SIG-M5 treated with dmso at 0.1 percent for 504 hours (cell line): ENCODE results near the gene GRIN2B.

Experiments
- DNase-seq: peaks from one replicate; lab custom pipeline; 2025; ENCODE audit not compliant: unreplicated experiment; lab: John Stamatoyannopoulos, UW

The GRIN2B gene

DNA sequence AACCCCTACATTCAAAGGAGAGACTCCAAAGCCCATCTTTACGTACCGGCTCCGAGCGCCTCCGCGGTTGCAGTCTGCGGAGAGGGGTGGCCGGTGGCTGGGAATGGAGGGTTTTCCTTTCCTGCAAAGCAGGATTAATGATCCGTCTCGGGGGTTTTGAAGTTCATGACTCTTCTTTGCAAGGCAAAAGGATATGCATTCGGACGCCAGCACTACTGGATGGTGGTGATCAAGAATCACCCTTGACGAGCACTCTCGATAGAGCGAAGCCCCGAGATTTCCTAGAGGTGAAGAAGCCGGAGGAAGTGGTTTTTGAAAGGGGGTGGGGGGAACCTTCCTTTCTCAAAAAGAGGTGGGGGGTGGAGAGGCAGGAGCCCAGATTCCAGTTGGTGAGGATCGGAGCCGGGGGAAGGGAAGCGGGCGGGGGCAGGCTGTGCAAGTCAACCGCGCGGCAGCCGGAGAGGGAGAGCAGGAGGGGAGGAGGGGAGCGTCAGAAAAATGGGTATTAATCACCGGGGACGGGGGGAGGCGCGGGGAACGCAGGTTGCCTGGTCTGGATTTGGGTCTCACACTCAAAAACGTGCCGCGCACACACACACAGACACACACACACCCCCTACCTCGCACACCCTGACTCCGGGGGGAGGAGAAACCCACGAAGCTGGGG lies at the start of gene GRIN2B:
GRIN2B (minus strand) TSS at position 307 of the 667 bp plus-strand sequence. CDS start 115,394 bp downstream, outside the sequence.
- DNase-seq = no peak

DNA sequence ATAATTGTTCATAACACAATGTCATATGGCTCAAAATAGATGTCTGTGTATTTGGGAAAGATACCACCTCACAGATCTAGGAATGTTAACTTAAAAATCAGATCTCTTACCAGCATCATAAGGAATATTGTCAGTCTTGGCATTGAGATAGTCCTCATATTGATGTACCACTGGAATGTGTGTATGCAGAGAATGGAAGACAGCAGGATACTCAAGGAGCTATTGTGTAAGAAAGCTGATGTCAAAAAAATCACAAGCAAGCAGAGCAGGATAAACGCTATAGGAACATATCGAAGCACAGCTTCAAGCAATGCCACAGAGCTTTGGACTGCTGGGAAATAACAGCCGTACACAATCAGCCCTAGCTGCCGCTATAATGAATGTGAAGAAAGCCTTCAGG lies 45.1 kb upstream of the GRIN2B start:
- DNase-seq = no peak

DNA sequence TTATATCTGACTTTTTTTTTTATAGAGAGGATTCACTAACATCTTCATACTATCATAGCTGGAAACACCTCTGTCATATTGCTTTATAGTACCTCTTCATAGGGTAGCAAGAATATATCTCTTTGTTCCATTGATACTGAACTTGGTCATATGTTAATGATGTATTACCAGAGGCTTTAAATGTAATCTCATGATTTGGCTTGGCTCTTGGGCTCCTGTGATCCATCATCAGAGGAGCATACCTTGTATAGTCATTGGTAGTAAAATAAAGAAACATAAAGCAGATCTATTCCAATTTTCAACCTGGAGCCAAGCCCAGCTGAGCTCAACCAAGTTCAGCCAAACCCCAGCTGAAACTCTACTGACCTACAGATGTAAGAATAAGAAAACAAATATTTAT lies 43.2 kb upstream of the GRIN2B start:
- no peak for DNase-seq

DNA sequence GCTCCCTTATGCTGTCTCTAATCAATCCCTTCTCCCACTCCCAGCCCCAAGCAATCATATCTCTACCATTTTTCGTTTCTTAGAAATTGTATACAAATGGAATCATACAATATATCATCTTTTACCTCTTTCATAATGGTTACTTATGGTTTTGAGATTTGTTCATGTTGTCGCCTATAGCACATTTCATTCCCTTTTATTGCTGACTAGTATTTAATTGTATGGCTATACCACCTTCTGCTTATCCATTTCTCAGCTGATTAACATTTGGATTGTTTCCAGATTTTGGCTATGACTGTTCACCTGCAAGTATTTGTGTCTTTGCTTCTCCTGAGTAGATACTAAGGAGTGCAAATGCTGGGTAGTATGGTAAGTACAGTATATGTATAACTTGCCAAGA lies 36.7 kb upstream of the GRIN2B start:
- DNase-seq = no peak

DNA sequence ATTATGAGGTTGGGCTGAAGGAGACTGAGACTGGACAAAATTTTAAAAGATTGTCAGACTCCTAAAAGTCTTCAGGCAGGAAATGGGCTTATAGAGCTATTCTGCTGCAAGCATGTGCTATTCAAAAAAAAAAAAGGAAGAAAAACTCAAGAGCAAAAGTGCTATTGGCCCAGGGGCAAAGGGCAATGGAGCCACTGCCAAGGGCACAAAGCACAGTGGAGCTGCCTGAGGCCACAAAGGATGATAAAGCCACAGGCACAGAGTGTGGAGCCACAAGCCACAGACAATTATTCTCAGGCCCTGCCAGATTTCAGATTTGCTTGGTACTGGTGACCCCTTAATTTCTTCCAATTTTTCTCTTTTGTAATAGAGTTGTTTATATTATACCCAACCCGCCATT lies 29.6 kb upstream of the GRIN2B start:
- DNase-seq = no peak

DNA sequence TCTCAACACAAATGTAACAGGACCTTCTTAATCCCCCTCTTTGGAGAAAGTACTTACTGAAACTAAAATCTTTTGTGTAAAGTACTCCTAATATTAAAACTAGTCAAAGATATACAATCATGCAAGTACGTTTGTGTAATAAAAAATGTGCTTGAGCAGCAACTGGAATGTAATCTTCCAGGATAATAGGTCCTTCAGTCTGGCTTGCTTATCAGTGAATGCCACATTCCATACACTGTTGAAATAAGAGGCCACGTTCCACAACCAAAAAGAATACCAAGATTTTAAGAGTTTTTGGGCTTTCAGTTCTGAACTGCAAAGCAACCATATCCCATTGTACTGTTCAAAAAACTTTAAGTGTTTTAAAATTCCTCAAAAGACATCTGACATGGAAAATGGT lies 26.2 kb upstream of the GRIN2B start:
- no peak for DNase-seq

DNA sequence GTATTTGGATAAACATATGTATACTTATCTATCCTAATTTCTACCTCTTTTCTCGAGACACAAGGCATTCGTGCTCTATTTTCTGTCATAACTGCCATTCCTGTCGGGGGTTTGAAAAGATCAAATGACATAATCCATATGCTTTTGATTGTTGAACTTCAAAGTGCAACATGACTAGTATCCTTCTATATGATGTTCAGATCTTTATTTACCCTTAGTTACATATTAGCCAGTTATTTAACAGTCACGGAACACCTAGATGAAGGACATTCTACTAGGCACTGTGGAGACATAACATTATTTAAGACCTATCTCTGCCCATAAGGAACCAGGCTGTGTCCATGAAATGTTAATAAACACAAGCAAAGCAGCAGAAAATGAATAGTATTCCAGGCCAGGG lies 11.2 kb upstream of the GRIN2B start:
- DNase-seq = no peak

DNA sequence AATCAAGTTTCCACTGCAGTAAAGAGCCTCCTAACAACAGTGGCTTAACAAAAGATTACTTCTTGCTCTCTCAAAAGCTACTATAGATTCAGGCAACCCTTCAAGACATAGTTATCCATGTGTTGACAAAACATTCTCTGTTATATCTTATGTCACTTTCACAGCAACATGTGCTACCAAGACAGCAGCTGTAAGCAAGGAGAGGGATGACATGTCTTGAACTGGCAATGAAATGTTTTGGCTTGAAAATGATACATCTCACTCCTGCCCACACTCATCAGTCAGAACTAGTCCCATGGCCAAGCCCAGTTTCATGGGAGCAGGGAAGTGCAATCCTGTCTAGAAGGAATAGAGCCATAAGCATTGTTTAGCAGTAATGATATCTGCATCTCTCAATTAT lies 10.7 kb upstream of the GRIN2B start:
- DNase-seq = no peak

DNA sequence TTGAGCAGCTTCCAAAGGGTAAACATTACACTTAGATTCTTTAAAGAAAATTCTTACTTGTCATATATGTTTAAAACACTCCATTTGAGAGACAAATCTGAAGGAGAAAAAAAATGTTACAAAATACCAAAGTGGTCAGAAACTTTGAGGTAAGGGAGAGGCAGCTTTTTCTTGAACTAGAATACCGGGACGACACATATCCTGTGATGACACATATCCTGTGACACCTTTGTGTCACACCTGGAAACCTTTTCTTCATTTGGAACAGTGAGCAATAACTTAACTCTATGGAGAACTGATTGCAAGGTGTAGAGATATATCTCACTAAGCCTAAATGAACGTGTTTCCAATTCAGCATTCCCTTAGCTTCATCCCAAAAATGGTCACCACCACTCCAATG lies 4.6 kb upstream of the GRIN2B start:
- no peak for DNase-seq

DNA sequence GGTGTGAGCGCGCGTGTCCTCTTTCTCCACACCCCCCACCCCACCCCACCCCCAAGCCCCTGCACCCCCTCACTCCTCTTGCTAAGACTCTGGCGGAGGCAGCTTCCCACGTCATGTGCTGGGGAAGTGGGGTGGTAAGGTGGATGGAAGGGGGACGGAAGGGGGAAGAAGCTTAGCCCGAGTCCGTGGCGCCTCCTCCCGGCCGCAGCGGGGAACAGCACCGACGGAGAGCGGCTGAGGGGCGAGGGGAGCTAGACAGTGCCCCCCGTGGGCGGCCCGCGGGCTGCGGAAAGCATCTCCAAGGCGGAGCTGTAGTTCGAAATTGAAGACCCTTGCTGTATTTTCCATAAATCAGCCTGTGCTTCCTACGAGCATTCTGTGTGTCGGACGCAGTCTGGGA lies 588 bp upstream of the GRIN2B start:
- DNase-seq = no peak

DNA sequence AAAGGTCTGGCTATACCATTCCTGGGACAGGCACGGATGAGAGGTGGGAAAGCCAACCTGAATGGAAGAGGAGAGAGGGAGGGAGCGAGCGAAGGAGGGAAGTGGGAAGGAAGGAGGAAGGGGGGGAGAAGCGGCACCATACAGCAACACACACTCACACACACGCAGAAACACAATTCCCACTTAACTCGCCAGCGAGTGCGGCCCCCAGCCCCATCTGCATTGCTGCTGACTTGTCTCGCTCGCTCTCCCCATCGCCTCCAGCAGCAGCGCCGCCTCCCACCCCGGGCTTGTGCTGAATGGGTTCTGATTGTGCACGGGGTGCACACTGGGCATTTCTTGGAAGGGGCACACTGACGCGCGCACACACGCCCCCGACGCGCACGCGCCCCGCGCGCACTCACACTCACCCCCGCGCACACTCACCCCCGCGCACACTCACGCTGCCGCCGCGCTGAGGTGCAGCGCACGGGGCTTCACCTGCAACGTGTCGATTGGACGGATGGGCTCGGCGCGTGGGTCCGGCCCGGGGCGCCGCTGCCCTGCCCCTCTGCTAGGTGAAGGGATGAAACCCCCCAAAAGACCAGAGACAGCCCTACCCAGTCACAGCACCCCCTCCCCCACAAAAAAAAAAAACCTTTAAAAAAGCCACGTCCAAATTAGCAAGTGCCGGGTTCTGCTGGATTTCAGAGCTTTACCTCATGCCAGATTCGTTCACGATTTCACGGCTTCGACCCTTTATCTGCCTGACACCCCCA lies 685 bp downstream of the GRIN2B start:
- DNase-seq = no peak

DNA sequence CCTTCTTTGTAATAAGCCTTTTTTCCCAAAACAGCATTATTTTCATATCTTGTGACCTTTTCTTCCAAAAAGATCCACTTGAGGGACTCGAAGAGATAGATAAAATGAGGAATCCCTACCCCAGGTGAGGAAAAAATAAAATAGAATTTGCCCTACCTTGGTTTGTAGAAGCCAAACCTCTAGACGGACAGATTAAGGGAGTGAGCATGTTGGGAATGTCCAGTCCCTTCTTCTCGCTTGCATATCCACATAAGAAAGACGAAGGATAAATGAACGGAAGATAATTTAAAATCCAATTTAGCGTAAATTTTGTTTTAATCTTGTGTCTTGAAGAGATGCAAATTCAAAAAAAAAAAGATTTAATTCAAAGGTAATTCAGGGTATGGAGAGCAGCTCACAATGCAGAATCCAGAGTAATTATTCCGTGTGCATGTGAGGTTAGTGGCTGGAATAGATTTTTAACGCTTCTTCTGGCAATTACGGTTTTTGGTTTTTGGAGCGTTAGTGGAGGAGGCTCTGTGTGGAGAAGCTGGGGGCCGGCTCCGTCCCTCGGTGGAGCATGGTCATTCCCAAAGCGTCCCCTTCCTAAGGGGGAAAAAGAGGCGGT lies 1.5 kb downstream of the GRIN2B start:
- no peak for DNase-seq

DNA sequence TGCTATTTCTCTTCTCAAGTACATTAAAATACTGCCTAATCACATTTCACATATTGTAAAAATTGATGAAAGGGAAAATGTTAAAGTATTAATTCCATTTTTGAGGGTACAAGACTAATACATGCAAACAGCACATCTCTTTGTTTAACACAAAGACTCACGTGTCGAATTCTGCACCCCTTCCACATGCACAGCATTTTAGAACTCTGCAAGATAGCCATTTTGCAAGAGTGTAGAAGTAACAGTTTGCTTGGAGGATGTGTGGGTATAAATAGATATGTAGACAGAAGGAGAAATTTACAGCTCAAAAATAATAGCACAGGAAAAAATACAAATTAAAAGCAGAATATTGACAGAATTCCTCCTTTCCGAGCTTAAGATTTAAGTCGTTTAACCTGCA lies 2.5 kb downstream of the GRIN2B start:
- DNase-seq = no peak

DNA sequence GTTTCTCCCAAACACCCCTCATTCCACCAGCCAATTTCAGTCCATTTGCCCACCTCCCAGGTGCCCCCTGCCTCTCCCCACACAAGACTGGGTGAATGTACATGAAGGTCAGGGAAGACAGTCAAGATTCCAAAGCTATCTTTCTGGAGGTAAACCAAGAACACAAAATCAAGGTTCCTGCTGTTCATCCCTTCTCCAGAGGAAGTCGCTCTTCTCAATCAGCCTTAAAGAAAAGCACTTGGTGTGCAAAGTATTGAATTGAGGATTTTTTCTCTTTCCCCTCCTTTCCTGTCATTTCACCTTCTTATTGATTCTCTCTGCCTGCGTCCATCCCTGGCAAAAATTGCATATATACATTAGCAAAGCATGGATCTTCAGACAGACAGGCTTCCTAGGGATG lies 4.5 kb downstream of the GRIN2B start:
- DNase-seq = no peak

DNA sequence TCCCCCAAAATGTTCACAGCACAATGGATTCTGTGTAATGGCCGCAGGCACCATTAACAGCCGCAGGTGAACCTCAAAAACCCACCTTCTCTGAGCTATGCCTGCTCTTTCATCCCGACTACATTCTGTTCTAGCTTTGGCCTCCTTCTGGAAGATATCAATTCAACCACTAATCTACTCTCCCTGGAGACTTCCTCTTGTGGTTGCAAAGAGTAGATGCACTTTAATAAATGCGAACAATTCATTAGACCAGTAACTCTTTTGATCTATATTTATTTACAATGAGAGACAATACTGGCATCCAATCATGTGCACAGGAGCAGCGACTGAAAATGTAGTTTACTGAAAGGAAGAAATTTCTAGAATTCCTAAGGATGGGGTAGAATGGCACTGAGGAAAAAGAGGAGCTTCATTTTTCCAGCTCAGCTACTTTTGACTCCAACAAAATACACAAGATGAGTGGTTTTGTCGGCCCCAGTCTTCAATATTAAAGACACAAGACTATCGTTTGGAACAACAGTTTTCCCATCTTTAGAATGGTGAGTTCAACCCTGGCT lies 5.3 kb downstream of the GRIN2B start:
- no peak for DNase-seq

DNA sequence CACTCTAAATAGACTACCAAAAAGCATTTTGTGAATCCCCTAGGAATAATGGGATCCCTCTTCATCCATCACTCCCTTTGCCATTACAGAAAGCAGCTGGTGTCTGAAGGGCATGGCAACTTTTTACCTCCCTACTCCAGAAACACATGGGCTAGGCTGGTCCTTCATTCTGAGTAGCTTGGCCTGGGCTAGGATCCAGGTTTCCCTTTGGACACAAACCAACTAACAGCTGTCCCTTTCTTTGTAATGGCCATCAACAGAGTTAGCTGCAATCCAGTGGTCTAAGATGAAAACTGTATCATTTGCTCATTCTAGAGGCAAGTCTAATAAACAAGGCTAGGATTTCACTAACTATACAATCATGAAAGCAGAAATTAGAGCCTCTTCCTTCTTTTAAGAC lies 7.4 kb downstream of the GRIN2B start:
- no peak for DNase-seq

DNA sequence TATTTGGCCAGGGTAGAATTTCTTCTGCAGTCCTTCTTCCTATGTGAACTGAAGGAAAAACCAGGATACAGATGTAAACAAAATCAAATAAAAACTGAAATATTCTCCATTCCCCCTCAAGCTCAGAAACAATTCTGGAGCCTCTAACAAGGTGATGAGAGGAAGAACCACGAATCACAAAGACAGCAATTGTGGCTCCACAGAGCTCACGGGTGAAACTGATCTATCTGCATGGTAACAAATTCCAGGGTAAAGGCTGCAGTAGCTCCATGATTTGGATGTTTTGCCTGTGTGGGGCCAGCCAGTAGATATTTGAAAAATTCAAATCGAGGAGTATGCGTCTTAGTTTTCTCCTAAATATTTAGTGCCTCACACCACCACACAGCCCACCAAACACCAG lies 10.6 kb downstream of the GRIN2B start:
- DNase-seq = no peak

DNA sequence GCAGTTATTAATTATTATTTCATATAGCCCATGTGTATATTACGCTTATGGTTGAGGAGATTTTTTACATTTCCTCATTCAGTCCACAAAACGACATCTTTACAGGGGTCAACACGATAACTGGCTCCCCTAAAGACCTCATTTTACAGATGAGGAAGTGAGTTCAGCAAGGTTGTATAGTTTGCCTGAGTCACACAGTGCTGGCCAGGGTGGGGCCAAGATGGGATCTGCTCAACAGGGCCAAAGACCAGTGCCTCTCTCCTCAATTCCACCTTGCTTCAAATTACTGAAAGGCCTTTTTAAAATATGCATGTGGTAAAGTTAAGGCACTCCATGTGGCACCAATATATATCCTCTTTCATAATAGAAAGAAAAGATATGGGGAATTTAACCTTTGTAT lies 13.1 kb downstream of the GRIN2B start:
- DNase-seq = no peak

DNA sequence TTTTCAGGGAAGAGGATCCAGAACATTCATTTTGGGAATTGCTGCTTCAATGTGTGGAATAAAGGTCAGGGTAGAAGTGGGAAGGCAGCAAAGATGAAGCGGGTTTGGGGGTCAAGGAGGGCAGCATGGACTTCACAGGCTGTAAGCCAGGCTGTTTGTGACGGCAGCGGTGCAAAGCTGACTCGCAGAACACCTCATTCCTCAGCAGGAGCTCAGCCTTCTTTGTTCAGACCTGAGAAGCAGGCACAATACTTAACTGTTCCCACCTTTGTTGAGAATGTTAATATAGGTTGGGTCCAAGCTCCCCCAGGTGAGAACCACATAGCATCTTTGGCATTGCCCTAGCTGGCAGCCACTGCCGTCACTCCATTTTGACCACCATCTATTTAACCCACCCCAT lies 16.7 kb downstream of the GRIN2B start:
- DNase-seq = no peak

DNA sequence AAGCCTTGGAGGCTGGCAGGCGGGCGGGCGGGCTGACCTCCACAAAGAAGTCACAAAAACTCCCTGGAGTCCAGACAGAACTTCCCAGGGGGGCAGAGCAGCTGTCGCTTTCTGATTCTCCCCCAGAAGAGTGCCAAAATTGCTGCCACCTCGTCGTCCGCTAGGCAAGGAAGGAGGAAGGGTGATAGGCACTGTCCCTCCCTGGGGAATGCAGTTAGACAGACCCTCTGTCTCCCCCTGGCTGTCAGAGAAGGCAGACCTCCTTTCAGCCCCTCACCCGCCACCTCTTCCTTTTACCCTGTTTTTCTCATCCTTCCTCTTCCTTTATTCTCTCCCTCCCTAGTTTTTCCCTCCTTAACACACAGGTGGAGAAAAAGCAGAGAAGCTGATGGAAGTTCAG lies 18.7 kb downstream of the GRIN2B start:
- DNase-seq = no peak

DNA sequence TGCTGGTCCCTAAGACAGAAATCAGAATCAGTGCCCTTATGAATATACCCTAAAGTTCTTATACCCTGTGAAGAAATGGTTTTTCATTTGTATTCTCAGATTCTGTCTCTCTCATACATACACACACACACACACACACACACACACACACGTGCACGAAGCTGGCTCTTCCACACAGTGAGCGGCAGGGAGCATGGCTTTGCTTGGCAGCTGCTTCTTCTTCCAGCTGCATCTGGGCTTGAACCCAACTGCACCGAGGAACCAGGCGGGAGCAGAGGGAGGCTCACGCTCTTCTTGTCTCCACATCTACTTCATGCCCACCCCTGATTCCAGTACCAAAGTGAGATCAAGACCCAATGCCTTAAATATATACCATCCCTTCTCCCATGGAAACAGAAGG lies 19.4 kb downstream of the GRIN2B start:
- DNase-seq = no peak

DNA sequence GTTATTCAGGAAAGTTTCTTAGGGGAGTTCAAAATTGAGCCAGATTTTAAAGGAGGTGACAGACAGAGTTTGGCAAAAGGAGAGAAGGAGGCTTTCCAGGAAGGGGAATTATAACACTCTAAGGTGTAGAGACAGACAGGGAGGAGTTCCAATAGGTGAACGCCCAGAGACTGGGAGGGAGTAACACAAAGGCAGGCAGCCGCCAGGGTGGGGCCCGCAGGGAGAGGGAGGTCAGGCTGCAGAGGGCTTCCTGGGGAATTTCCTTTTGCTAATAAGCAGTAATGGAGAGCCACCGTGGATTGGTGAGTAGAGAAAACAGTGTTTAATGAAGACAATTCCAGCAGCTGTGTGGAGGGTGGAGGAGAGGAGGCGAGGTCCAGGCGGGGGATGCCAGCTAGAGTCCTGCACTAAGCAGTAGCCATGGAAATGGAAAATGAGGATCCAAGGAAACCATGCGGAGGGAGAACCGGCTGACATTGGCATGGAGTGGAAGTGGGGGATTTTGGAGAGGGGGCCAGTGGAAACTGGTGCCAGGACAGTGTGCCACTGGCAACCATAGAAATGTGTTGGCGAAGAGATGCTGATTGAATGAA lies 22.2 kb downstream of the GRIN2B start:
- no peak for DNase-seq
